NCI-H510A (cell line): Measurements from ENCODE around the gene GSG1L.
"Not testable (repeated sequence)": the region's sequence is repeated elsewhere in the genome, so short reads cannot be mapped to it uniquely, and the experiment has no call there.

Experiments
- DNase-seq: peaks from one replicate; lab custom pipeline; 2025; lab: John Stamatoyannopoulos, UW

Gene GSG1L

DNA sequence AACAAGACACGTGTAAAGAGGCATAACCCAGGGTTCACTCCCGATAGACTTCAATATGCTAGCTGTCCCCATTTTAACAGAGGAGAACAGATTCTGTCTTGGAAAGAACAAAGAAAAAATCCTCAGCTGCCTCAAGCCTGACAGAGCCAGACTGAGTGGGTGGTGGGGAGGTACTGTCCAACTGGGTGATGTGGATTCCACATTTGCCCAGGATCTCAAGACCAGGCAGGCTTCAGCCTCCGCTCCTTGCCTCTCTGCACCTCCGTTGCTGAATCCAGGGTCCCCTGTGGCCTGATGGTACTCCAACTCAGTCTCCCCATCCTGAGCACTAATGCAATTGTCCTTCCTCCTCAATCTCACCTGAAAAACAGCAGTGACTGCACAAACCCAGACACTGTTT, 163.8 kb downstream of the GSG1L start:
- no peak for DNase-seq

DNA sequence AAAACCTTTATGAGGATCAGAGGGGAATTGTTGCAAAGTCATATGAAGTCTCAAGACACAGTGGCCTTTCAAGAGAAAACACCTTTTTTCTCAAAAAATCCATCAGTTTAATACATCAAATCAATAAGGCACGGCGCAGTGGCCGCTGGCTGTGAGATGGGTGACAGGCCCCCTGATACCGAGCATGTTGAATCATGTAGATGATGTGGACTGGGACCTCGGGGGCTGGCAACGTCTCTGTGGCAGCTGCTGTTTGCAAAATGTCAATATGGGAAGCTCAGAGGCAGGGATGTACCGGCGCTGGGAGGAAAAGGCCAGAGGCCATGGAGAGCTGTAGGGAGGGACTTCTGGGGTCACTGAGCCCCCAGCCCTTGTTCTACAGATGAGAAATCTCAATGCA, 169.1 kb downstream of the GSG1L start:
- DNase-seq: no peak

GRCh38 chr16:27892879-27893278, 170.6 kb downstream of the GSG1L start:
- DNase-seq: no peak

DNA sequence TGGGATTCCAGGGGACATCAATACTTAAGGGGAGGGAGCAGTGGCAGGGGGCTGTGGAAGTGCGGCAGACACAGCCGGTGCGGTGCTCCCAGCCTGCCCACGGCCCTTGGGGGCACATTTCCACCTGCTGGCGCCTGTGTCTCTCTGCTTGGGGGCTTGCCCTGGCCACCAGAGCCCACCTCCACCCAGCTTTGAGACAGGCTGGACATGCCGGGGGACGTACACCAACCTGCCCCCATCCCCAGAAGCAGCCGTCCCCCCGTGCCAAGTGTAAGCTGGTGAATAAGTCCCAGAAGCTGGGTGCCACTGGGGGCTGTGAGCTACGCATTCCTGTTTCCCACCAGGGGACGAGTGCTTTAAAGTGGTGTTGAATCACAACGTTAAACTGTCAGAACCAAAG, 172.6 kb downstream of the GSG1L start:
- DNase-seq: no peak

DNA sequence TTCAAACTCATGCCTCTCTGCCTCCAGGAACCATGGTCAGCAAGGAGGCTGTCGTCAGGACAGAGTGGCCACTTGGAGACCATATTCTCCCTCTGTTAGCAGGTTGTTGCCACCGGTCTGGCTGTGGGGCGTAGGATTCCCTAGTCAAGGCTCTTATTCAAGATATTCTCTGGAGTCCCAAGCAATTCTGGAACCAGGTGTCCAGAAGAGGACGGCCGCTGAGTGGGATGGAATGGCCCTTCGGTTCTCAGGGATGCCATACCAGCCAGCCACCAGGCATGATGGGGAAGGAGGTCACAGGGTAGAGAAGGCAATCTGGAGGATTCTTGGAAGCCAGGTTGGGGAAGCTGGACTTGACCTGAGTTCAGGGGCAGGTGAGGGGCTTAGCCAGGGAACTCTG, 173.5 kb downstream of the GSG1L start:
- DNase-seq: no peak

DNA sequence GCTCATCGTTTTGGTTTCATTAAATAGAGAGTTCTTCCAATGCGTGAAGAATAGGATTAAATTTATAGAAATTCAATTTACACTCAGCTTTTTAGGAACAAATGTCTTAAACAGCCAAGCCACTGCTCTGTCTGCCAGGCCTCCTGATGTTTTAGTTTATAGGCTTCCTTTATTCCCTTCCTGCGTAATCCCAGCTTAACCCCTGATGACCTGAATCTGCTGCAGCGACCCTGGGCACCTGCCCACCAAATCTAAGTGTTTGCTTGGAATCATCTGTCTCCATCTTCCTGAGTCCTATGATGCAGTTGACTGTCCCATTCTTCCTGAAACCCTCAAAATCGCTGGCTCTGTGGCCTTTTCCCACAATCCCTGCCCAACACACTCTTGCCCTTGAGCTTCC, 179.9 kb downstream of the GSG1L start:
- no peak for DNase-seq

GRCh38 chr16:27880287-27880686, 183.2 kb downstream of the GSG1L start:
- no peak for DNase-seq

GRCh38 chr16:27879601-27880247, 183.8 kb downstream of the GSG1L start:
- no peak for DNase-seq

DNA sequence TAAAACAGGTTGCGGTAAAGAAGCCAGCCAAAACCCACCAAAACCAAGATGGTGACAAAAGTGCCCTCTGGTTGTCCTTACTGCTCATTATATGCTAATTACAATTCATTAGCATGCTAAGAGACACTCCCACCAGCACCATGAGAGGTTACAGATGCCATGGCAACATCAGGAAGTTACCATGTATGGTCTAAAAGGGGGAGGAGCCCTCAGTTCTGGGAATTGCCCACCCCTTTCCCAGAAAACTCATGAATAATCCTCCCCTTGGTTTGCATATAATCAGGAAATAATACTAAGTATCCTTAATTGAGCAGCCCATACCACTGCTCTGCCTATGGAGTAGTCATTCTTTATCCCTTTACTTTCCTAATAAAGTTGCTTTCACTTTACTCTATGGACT, 190.9 kb downstream of the GSG1L start:
- DNase-seq: not testable (repeated sequence)

- DNase-seq: no peak
Measured at GRCh38 chr16:27870116-27870798, 193.3 kb downstream of the GSG1L start.

- no peak for DNase-seq
Measured at GRCh38 chr16:27869411-27869810, 194.1 kb downstream of the GSG1L start.

DNA sequence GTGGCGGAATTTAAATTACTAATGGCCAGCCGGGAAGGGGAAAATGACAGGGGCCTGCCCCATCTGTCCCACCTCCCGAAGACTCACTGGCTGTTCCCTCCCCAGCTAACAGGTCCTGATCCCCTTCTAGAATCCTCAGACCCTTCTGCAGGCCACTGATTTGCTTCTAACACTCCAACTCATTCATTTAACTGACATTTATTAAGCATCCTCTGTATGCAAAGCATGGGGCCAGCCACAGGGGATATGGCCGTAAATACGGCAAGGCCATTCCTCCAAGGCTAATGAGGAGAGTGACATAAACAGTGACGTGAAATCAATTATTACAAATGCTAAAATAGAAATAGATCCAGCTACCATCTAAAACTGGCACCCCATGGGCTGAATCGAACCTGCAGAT, 195.3 kb downstream of the GSG1L start:
- no peak for DNase-seq

DNA sequence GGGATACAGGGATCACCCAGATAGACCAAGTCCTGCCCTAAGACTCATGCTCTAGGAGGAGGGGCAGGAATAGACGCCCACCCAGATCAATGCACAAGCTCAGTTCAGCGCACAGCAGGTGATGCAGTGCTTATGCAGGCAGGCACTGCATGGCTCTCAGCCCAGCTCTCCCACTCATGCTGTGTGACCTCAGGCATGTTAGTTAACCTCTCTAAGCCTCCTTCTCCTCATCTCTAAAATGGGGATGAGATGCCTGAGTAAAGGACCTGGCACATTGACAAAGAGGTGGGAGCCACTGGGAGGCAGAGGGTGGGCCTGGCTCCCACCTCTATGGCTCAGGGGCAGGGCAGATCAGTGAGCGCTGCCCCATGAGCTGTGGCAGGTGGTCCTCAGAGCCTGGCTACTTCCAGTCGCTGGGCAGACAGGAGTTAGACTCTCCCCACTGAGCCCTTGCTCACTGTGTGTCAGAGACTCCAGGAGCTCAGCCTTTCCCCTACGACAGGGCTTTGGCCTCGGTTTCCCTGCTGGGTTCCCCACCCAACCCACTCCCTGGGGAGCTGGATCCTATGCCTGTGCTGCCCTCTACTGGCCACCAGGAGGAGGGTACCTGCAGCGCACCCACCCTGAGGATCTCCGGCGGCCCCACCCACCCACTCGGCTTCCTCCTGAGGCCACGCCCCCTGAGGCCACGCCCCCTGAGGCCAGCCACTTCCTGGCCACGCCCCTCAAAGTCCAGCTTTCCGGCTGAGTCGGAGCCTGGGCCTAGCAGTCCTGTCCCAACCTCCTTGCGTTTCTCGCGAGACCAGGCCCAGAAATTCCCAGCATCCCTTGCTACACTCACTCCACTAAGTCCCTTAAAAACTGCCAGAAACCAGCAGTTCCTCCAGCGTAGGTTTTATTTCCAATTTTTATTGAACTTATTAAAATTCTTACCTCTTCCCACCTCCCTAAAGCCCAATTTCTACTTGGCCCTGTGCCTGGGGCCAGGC, 196.1 kb downstream of the GSG1L start:
- DNase-seq: no peak

GRCh38 chr16:27863377-27863776, 200.1 kb downstream of the GSG1L start:
- no peak for DNase-seq

DNA sequence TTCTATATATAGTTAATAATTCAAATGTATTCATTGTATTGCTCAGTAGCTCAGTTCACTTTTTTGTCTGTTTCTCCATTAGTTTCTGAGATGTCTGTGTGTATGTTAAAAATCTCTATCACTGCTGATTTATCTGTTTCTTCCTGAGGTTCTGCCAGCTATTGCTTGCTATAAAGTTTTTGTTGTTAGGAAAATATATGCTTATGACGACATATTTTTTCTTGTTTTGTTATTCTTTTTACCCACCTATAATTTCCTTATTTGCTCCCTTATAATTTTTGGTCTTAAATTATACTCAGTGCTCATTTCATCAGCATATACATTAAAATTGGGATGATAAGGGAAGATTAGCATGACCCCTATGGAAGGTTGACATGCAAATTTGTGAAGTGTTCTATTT, 200.6 kb downstream of the GSG1L start:
- DNase-seq: no peak

DNA sequence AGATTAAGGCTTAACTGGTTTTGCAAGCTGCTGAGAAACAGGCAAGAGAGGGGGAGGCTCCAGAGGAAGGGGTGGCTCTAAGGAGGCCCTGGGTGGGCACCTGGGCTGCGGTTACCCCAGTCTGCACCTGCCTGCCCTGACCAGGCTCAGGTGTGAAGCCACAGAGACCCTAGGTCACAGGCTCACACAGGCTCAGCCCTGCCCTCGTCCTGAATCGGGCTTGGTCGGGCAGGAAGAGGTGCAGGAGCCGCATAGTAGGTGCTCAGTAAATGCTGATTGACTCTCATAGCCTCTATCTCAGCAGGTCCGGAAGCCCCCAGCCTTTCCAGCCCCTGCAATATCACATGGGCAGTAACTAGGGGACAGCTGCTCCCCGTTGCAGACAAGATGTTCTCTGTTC, 203.4 kb downstream of the GSG1L start:
- DNase-seq: no peak

DNA sequence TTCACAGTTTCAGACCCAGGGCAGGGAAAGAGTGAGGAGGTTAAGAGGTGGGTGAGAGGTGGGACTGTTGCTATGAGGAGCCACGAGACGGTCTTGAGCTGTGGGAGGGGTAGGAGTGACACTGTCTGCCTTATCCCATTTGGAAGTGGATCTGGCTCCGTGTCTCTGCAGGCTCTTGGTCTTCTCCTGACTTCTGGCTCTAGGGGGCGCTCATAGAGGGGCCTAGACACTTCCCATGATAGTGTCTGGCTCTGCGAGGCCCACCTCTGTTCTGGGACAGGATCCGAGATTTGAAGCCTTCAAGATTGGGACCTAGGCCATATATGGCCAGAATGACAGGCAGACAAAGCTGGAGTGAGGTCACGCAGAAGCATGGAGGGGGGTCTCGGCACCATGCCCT, 204.5 kb downstream of the GSG1L start:
- no peak for DNase-seq

- DNase-seq: no peak
Measured at GRCh38 chr16:27853651-27854050, 209.9 kb downstream of the GSG1L start.

GRCh38 chr16:27853101-27853500, 210.4 kb downstream of the GSG1L start:
- no peak for DNase-seq

DNA sequence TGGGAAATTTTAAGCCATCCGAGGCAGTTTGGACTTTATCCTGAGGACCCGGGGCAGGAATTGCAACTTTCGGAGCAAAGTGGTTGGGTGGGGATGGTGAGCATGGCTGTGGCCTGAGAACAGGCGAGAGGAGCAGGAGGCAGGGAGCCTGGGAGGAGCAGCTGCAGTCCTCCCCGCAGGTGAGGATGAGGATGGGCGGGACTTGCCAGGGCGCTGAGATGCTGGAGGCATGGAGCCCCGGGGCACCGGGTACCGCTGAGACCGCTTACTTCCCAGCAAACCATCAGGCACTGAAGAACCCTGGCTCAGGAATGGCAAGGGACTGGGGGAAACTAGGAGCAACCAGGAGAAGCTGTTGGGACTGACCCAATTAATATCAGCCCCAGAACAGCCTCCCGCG, 210.8 kb downstream of the GSG1L start:
- DNase-seq: no peak

GRCh38 chr16:27852116-27852515, 211.4 kb downstream of the GSG1L start:
- DNase-seq: no peak

DNA sequence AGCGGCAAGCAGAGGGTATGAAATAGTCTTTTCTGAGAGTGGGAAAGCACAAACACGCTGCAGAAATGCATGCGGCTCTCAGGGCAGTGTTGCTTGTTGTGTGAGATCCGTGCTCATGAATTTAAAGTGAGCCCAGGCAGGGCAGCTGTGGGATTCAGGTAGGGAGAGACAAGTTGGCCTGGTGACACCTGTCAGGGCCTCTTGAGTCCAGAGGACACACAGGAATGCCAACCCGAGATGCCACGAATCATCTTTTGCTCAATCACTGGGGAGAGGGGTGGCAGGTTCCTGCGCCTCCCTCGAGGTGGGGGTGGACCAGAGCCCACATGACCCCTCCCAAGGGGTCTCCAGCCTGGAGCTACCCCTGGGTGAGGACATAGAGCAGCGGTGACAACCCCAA, 211.9 kb downstream of the GSG1L start:
- no peak for DNase-seq

DNA sequence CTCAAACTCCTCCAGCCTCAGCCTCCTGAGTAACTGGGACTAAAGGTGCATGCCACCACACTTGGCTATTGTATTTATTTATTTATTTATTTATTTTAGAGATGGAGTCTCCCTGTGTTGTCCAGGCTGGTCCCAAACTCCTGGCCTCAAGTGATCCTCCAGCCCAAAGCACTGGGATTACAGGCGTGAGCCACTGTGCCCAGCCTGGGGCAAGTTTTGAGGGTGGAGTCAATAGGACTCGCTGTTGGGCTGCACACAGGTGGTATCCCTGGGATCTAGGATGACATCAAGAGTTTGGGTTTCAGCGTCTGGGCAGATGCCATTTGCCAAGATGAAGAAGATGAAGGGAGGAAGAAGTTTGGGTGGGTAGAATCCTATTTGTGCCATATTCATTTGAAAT, 213.9 kb downstream of the GSG1L start:
- no peak for DNase-seq
